HG03520 (cell line): ENCODE results near the gene KIF3A.
"Not testable (repeated sequence)": the region's sequence is repeated elsewhere in the genome, so short reads cannot be mapped to it uniquely, and the experiment has no call there.

ENCODE experiments used
- ATAC-seq: cut with Tn5 transposase; IDR thresholded peaks from one replicate; pipeline ENCODE4 v1.9.1; 2021; ENCODE audit warnings: mild to moderate bottlenecking, moderate library complexity; ENCODE audit not compliant: unreplicated experiment

The KIF3A gene

GRCh38 chr5:132729896-132730295, 7.5 kb downstream of the KIF3A start:
- no peak for ATAC-seq

DNA sequence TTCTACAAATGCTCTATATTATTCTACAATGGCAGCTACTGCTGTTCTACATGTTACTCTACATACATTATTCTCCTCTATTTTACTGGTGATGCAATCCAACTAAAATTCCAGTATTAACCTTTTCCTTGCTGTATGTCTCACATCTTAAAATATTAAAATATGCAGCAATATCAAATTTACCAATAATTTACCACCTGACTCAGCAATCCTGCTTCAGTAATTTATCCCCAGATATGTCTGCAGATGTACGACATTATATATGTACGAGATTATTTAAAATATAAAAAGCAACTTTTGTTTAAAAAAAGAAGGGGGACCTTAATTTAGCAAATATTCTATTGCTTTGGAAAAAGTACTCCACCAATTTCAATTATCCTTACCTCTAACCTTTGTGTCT, 11.6 kb downstream of the KIF3A start:
- ATAC-seq, result no peak

DNA sequence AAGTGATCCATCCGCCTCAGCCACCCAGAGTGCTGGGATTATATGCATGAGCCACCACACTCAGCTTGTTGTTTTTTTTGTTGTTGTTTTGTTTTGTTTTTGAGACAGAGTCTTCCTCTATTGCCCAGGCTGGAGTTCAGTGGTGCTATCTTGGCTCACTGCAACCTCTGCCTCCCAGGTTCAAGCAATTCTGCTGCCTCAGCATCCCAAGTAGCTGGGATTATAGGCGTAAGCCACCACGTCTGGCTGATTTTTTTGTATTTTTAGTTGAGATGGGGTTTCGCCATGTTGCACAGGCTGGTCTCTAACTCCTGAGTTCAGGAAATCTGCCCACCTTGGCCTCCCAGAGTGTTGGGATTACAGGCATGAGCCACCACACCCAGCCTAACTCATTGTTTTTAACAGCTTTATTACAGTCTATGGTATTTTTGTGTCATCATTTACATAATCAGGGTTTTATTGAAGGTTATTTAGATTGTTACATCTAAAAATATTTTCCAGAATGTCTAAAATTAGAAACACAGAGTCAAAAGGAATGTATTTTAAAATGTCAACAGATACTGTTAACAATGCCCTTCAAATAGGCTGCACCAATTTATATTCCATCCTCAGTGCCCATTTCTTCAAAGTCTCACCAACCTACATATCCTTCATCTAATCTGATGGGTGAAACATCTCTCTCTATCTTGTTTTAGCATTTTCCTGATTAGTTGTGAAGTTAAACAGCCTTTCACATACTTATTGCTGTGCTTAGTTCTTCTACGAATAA, 18.6 kb downstream of the KIF3A start:
- no peak for ATAC-seq

DNA sequence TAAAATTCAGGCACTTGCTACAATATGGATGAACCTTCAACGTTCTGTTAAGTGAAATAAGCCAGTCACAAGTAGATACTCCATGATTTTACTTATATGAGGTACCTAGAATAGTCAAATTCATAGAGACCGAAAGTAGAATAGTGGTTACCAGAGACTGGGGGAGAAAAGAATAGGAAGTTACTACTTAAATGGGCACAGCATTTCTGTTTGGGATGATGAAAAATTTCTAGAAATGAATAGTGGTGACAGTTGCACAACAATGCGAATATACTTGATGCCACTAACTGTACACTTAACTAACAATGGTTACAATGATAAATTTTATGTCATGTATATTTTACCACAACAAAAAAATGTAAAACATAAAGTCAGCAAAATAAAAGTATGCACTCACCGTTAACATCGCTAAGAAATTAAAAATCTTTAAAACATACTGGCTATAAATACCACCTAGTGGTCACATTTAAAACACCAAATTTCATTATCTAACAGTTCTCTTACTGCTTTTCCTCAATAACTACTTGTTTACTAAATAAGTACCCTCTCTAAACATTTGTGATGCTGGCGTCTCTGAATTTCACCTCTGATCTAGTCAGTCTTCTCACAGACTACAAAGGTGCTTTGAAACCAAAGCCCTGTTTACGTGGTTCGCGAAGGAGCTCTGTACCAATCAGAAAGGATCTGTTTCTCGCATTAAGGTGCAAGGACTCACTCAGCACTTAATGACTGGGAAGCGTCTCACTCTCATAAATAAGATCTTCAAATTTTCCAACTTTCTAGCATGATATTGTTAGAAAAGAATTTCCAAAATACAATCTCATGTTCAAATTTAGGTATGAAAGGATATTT, 22.7 kb downstream of the KIF3A start:
- ATAC-seq, result no peak

DNA sequence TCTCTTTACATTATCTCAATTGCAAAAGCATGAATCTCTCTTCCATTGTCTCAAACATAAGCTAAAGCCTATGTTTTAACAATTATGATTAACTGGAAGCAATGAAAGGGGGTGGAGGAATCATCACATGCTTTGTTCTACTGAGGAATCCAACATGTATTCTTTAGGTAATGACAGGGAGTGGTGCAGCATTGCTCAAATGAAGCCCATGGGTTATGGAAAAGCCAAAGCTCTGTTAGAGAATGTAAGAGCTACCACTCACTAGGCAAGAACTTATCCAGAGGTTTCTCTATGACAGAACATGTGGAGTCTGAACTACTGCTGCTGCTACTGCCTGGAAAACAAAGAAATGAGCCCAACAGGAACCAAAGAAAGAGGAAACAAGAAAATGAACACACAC, 28.7 kb downstream of the KIF3A start:
- no peak for ATAC-seq

DNA sequence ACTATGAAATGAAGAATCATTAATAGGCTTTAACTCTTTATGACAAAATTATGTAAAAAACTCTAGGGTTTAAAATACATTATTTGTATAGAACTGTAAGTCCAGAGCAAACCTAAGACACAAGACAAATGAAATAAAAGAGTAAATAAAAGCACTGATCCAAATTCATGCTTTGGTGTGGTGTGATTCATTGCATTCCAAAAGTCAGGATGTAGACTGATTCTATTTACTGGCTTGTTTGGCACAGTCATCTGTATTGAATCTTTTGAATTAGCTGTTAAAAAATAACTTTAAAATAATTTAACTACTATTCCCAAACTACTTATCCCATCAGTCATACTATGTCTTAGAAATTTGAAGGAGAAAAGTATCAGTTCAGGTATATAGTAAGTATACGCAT, 32.5 kb downstream of the KIF3A start:
- ATAC-seq, result no peak

DNA sequence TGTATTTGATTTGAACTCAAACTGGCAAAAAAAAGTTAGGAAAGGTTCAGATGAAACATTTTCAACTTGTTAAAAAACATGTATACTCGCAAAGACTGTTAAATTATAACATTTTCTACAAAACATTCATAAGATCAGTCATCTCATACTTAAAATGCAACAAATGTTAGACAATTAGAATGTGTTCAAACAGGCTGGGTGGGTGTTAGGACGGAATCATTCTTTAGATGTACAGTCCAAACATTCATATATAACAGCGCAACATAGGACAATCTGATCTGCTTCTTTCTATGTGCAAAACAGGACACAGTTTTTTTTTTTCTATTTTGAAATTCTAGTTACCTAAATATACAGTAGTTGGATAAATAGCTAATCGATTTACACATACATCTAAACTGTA, 41.4 kb downstream of the KIF3A start:
- no peak for ATAC-seq

DNA sequence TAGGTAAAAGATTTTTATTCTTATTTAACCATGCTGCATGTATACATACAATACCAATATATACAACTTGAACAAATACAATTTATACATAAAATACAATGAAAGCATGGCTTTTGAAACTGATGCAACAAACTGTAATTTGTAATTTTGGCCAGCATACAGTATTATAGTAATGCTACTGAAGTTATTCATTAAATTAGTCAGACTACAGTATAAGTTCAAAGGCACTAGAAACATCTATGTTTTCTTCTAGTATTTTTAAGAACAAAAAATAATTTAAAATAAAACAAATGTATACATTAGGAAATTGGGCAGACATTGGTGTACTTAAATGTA, 44.7 kb downstream of the KIF3A start:
- ATAC-seq, result no peak

- not testable (repeated sequence) for ATAC-seq
Observed at GRCh38 chr5:132691755-132692631, 45.4 kb downstream of the KIF3A start.

DNA sequence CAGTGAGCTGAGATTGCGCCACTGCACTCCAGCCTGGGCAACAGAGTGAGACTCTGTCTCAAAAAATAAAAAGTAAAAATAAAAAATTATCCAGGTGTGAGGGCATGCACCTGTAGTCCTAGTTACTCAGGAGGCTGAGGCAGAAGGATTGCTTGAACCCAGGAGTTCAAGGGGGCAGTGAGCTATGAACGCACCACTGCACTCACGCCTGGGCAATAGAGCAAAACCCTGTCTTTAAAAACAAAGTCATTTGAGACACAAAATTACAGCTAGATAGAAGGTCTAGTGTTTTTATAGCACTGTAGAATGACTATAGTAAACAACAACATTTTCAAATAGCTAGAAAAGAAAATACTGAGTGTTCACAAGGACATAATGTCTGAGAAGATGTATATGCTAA, 47.2 kb downstream of the KIF3A start:
- ATAC-seq, result no peak

- no peak for ATAC-seq
Observed at GRCh38 chr5:132689513-132689912, 47.8 kb downstream of the KIF3A start.

- ATAC-seq, result no peak
Observed at GRCh38 chr5:132688536-132689339, 48.6 kb downstream of the KIF3A start.

GRCh38 chr5:132687995-132688394, 49.4 kb downstream of the KIF3A start:
- ATAC-seq, result no peak

GRCh38 chr5:132686193-132686592, 51.2 kb downstream of the KIF3A start:
- no peak for ATAC-seq

DNA sequence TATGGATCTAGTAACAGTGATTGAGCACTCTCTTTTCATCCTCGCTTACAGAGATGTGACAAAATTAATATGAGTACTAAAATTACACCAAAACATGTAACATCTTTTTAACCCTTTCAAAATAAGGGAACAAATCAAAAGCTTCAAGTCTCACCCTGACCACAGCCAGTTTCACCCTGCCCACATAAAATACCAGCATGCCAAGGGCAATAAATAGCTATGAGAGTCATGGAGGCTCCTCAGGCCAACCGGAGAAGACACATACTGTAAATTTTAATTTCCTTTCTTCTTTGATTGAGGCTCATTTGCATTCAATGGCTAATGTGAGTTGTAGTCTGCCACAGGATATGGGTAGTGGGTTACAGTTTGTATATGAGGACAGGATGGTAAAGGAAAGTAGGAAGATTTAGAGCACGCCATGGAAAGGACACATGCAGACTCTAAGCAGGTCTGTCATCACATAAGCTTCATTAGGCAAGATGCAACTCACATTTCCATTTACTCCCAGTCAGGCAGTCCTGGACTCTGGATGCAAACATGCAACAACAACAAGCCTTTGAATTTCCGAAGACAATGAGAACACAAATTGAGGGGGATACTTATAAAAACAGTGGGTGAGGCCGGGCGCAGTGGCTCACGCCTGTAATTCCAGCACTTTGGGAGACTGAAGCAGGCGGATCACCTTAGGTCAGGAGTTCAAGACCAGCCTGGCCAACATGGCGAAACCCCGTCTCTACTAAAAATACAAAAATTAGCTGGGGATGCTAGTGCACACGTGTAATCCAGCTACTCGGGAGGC, 52.2 kb downstream of the KIF3A start:
- ATAC-seq, result no peak

GRCh38 chr5:132684491-132684890, 52.9 kb downstream of the KIF3A start:
- no peak for ATAC-seq

GRCh38 chr5:132681983-132682382, 55.4 kb downstream of the KIF3A start:
- ATAC-seq, result no peak

DNA sequence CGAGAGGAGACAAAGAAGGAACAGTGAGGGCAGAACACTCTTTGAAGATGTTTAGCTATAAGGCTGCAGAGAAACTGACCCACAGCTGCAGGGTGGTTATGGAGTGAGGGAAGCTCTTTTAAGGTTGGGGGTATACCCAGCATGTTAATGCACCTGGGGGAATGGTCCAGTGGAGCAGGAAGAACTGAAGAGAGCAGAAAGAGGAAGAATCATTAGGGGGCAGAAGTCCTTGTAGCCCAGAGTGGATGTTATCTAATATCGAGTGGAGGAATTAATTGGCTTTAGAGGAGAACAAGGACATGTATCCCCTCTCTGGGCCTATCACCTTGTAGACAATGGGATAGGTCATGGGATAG, 55.9 kb downstream of the KIF3A start:
- ATAC-seq, result no peak

DNA sequence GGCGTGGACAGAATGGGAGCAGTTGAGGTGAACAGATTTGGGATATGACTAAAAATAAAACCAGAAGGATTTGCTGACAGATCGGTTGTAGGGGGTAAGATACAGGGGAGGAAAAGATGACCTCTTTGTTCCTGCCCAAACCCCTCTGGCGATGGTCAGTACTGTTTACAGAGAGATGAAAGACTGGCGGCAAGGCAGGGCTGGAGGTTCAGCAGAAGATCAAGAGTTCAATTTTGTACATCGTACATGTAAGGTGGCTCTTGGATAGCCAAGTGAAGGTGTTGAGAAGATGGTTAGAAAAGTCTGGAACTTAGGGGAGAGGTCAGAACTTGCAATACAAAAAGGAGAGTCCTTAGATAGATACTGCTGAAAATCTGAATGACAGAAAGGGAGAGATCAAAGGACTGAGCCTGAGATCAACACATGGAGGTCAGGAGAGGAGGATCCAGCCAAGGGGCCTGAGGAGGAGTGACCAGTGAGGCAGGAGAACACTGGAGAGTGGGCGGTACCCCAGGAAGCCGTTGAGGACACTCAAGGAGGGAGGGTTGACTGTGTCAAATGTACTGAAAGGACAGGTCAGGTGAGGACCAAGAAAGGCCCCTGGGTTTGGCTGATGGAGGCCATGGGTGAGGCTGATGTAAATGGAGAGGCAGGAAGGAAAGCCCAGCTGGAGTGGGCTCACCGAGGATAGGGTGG, 56.4 kb downstream of the KIF3A start:
- no peak for ATAC-seq
